ENCODE data around the gene PUSL1. TPM values are rescaled to one million over a fixed set of nuclear protein-coding genes. Genes with fewer than 3 reads are reported as not detected.
A peak's percentile ranks its signal among the peaks of the same experiment; 100 is the strongest.

The PUSL1 gene
- total and polyA plus RNA-seq, 2 experiments from 2014 or later: 41.5 to 55.8 TPM

DNA sequence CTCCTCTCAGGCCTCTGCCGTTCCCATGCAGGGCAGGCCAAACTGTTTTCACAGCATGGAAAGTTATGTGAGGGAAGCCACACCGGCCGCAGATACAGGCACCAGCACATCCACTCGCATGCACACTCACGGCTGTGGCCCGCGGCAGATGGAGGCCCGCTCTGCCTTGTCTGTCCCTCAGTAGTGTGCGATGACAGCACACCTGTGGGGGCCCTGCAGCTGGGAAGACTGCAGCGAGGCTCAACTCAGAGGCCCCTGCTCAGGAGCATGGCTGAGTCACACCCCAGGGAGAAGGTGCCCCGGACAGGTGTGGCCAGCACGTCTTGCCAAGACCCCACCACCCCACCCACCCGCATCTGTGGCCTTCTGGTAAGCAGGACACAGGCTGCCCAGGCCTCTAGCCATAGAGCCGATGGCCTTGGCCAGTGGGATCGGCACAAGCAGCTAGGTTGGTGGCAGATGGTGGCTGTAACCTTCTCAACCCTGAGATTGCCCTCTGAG lies 33.4 kb upstream of the PUSL1 start:
- Mint-ChIP-seq H3K4me3 (peak overlapping the region; percentile 66), H3K36me3 (ENCODE audit: low read depth) (peaks cover 11% of the 10 kb centered on the region; the same call in 2 of the 3 replicates), H3K27me3 (ENCODE audit: insufficient read depth, low read depth, poor library complexity) (peaks cover 18% of the 10 kb centered on the region), H3K9me3 (peaks cover 3% of the 10 kb centered on the region; the same call in 1 of the 3 replicates), H3K27ac (no peak overlapping the region), H3K4me1 (peaks cover 25% of the 10 kb centered on the region)
- DNase-seq (ENCODE audit: low spot score) (no peak), ATAC-seq (no peak)
- Histone ChIP-seq H4K20me1 (replicated peaks; ENCODE audit: insufficient read depth) (peaks cover 13% of the 10 kb centered on the region), H3K4me2 (no peak overlapping the region), H3K79me2 (replicated peaks; ENCODE audit: insufficient read depth) (peaks cover 33% of the 10 kb centered on the region), H3K4me1 (ENCODE audit: insufficient read depth) (no peaks in the 10 kb centered on the region; the same call in 1 of the 2 replicates), H3K27me3 (ENCODE audit: insufficient read depth) (no peaks in the 10 kb centered on the region), H3K4me3 (no peak overlapping the region), H3F3A (replicated peaks; ENCODE audit: low read depth) (no peaks in the 10 kb centered on the region), H3K27ac (ENCODE audit: low read depth) (no peak overlapping the region), H2AFZ (no peak overlapping the region), H3K36me3 (ENCODE audit: insufficient read depth) (no peaks in the 10 kb centered on the region), H3K9me2 (ENCODE audit: insufficient read depth) (no peaks in the 10 kb centered on the region)
- TF ChIP-seq NANOG (IDR thresholded peaks at IDR 0.05; ENCODE audit: borderline replicate concordance): no peak
- TF ChIP-seq ZNF462 (CRISPR knock-in tag; IDR thresholded peaks at IDR 0.05): no peak
- TF ChIP-seq, protein P1, sequence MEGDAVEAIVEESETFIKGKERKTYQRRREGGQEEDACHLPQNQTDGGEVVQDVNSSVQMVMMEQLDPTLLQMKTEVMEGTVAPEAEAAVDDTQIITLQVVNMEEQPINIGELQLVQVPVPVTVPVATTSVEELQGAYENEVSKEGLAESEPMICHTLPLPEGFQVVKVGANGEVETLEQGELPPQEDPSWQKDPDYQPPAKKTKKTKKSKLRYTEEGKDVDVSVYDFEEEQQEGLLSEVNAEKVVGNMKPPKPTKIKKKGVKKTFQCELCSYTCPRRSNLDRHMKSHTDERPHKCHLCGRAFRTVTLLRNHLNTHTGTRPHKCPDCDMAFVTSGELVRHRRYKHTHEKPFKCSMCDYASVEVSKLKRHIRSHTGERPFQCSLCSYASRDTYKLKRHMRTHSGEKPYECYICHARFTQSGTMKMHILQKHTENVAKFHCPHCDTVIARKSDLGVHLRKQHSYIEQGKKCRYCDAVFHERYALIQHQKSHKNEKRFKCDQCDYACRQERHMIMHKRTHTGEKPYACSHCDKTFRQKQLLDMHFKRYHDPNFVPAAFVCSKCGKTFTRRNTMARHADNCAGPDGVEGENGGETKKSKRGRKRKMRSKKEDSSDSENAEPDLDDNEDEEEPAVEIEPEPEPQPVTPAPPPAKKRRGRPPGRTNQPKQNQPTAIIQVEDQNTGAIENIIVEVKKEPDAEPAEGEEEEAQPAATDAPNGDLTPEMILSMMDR (conservative IDR thresholded peaks at IDR 0.05; ENCODE audit: low read depth in 2 of 2): no peak
- TF ChIP-seq POLR2AphosphoS5 (IDR thresholded peaks at IDR 0.05; ENCODE audit: low read depth): no peak
- no peak for TF ChIP-seq ZNF114 (CRISPR knock-in tag; IDR thresholded peaks at IDR 0.05)

All from GM23338 (cell line).